HG02884 (cell line): Measurements from ENCODE around the gene WASHC4.
"Not testable (repeated sequence)": the region's sequence is repeated elsewhere in the genome, so short reads cannot be mapped to it uniquely, and the experiment has no call there.

Experiments used
- ATAC-seq: cut with Tn5 transposase; IDR thresholded peaks from one replicate; pipeline ENCODE4 v1.9.1; 2021; ENCODE audit warnings: mild to moderate bottlenecking, moderate library complexity; ENCODE audit not compliant: unreplicated experiment

WASHC4 gene

DNA sequence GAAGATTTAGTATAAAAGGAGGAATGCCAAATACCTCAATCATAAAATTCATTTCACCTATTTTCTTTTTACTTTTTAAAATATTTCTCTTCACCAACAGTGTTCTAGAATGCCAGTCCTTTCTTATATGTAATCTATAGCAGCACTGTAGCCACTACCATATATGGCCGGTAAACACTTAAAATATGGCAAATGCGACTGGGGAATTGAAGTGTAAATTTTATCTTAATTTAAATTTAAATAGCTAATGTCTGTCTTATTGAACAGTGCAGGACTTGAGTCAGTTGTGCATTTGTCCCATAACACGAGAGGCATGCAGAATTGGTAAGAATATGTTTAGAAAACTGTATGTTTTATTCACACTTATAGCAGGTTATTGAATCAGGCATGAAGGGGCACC is 50.1 kb downstream of the WASHC4 start:
- ATAC-seq = no peak

DNA sequence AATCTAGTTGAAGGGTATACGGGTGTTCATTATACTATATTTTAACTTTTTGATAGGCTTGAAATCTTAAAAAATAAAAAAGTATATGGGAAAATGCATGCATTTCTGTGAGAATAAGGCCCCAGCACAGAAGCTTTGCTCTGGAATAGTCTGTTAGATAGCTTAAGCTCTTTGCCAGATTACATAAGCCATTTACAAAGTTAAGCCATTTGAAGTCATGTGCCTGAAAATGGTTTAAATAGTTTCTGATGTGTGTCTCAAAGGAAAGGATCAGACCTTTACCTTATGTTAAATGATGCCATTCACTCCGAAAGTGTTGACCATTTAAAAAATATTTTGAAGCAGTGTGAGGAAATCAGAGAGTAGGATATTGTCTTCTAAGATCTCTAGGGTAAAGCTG is 51.3 kb downstream of the WASHC4 start:
- ATAC-seq = no peak

- no peak for ATAC-seq
Measured at GRCh38 chr12:105162174-105162573, 54.6 kb downstream of the WASHC4 start.

DNA sequence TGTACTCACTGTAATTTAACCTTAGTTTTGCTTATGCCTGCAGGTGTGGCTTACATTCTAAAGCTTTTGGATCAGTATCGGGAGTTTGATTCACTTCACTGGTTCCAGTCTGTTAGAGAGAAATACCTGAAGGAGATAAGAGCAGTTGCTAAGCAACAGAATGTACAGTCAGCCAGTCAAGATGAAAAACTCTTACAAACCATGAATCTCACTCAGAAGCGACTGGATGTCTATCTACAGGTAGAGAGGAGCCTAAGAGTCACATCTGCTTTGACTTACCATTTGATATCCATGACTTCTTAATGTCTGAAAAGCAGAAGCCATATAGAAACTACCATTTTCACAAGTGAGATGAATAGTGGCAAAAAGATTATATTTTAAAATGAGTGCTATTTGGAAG is 56.5 kb downstream of the WASHC4 start:
- no peak for ATAC-seq

DNA sequence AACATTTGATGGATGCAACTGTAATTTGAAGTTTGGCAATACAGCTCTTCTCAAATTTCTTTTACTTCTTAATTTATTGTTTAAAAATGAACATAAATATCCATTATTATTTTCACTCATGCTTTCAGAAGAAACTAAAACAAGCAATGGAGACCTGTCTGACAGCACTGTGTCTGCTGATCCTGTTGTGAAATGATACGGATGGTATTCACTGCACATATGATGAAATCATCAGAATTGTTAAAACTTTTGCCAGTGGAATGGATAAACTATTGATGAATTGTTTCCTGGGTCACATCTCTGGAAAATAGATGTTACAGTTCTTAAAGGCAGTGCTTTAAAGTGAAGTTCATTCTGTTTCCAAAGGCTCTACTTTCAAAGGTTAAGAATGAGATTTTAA is 59.2 kb downstream of the WASHC4 start:
- no peak for ATAC-seq

DNA sequence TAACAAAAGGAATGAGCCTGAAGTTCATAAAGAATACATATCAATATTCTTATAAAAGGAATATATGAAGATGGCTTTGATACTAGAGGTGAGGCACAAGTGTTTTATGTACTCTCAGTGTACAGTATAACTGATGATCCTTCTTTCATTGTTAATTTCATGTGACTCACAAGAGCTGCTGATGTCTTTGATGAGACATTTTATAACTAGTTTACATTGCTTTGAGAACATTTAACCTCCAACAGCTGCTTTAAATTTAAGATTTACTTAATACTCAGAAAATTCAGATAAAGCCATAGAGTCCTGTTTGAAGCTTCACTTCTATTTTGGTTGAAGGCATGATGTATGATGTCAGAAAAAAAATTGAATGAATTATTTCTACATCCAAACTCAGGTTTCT is 59.8 kb downstream of the WASHC4 start:
- no peak for ATAC-seq

DNA sequence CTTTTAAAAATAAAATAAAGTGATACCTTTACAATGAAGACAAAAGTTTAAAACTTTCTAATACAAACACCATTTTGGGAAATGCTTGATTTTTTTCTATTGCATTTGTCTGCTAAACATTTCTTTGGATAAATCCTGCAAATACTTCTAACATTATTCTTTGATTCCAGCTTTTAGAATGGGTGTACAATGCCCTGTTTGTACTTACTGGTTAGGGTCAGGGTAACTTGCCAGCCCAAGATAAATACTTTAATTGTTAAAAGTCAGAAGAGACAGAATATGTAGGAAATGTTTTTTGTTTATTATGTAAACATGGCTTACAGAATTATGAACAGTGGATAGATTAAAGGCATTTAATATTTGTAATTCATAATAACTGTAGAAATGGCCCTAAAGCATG is 60.5 kb downstream of the WASHC4 start:
- no peak for ATAC-seq

- ATAC-seq = no peak
Measured at GRCh38 chr12:105170139-105170538, 62.6 kb downstream of the WASHC4 start.

GRCh38 chr12:105171691-105172436 is 64.3 kb downstream of the WASHC4 start:
- ATAC-seq = no peak

- ATAC-seq = no peak
Measured at GRCh38 chr12:105175397-105175990, 68.0 kb downstream of the WASHC4 start.

DNA sequence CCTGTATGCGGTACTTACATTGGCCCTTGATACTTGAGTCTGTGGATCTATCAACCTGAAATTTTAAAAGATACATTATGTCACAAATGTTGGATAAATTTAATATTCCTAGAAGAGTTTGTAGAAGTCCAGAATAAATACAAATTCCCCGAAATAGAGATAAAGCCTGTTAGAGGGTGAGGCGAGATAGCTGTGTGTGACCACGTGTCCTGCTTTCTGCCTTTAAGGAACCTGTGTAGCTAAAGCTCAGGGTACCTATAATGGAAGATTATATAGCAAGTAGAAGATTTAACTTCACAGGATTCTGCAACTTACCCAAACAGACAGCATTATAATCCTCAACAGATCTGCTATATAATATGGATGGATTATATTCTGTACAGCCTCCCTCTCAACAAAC is 69.7 kb downstream of the WASHC4 start:
- ATAC-seq = no peak

DNA sequence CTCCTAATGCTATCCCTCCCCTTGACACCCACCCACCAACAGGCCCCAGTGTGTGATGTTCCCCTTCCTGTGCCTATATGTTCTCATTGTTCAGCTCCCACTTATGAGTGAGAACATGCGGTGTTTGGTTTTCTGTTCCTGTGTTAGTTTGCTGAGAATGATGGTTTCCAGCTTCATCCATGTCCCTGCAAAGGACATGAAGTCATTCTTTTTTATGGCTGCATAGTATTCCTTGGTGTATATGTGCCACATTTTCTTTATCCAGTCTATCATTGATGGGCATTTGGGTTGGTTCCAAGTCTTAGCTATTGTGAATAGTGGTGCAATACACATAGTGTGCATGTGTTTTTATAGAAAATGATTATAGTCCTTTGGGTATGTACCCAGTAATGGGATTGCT is 71.6 kb downstream of the WASHC4 start:
- ATAC-seq = not testable (repeated sequence)

DNA sequence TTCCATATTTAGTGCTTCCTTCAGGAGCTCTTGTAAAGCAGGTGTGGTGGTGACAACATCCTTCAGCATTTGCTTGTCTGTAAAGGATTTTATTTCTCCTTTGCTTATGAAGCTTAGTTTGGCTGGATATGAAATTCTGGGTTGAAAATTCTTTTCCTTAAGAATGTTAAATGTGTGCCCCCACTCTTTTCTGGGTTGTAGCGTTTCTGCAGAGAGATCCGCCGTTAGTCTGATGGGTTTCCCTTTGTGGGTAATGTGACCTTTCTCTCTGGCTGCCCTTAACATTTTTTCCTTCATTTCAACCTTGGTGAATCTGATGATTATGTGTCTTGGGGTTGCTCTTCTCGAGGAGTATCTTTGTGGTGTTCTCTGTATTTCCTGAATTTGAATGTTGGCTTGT is 75.9 kb downstream of the WASHC4 start:
- ATAC-seq = not testable (repeated sequence)

DNA sequence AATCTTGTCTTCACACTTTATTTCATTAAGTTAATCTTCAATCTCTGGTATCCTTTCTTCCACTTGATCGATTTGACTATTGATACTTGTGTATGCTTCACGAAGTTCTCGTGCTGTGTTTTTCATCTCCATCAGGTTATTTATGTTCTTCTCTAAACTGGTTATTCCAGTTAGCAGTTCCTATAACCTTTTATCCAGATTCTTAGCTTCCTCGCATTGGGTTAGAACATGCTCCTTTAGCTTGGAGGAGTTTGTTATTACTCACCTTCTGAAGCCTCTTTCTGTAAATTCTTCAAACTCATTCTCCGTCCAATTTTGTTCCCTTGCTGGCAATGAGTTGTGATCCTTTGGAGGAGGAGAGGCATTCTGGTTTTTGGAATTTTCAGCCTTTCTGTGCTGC is 76.4 kb downstream of the WASHC4 start:
- not testable (repeated sequence) for ATAC-seq

GRCh38 chr12:105189293-105189692 is 81.8 kb downstream of the WASHC4 start:
- ATAC-seq = no peak

DNA sequence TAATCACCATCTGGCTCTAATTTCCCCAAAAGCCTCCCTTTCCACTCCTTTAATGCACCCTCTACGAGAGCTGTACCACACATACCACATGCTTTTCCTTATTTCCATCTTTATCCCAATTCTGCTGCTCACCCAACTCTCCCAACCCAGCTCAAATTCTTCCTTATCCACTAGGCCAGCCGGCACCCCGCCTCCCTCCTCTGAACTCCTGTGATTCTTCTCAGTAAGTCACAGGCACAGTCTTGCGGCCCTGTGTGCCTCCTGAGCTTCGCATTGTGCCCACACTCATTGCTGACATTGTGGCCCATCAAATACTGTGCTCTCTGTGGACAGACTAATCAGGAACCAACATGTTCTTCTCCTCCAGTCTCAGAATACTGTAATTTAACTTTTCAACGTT is 83.0 kb downstream of the WASHC4 start:
- ATAC-seq = no peak

DNA sequence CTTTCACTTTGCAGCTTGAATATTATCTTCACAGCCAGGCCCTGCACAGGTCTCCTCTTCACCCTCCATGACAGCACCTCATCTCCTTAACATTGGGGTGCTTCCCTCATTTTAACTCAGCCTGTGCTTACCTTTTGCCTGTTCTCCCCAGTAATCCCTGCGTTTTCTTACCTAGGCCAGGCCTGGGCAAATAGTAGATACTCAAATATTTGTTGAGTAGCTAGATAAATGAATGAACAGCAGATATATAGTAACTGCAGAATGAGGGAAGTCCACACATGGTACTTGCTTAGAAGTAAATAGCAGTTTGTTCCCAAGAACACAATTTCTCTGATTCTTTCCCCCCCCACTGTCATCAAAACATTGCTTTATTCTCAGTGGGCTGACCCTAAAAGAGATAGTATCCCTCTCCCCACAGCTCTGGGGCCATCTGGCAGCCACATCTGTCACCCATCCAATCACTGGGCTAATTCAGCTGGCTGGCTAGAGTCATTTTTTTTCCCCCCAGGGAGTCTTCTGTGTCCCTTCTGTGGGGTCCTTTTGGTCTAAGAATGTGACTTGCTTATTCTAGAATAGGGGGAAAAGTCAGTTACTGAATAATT is 85.2 kb downstream of the WASHC4 start:
- ATAC-seq = no peak

DNA sequence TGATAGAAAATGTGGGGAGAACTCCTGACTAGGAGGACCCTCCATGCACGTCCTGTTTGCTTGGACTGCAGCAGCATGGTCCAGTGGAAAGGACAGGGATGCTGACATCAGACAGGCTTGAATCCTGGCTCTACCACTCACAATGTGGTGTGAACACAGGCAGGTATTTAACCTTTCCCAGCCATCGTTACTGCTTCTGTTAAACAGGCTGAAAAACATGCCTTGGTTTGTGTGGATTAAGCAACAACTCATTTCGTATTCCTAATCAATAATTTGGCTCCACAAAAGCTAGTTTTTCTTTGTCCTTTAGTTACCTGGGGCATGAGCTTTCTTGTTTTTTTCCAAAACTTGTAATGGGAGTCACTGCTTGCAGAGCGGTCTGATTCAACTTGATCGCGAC is 87.4 kb downstream of the WASHC4 start:
- no peak for ATAC-seq

DNA sequence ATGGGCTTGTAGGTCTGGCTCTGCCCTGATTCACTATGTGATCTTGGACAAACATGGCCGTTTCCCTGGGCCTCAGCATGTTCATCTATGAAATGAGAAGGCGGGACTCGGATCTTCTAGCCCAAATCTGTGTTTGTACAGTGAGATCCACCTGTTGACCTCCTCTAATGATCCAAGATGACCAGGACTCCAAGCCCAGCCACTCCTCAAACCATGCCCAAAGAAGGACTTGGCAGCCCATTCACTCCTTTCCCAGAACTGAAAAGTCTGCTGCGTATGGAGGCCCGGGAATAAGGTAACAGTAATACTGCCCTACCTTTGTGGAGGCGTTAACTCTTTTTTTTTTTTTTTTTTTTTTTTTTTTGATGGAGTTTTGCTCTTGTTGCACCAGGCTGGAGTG is 88.6 kb downstream of the WASHC4 start:
- ATAC-seq = no peak

- no peak for ATAC-seq
Measured at GRCh38 chr12:105198961-105199360, 91.4 kb downstream of the WASHC4 start.

DNA sequence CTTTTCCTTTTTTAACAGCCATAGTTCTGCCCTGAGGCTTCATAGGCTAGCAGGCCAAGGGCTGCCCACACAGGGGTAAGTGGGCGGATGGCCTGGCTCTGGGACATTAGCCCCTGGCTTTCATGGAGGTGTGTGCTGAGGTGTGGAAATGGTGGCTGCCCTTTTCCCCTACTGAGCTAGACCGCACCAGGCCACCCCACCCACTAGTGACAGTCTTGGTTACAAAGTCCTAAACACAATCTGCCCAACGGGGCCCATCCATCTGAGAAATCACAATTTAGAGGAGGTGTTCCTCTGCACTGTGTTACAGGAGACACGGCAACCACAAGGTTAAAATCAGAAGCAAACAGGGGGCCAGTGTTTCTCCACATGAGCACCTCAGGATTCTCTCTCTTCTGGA is 92.9 kb downstream of the WASHC4 start:
- ATAC-seq = no peak

DNA sequence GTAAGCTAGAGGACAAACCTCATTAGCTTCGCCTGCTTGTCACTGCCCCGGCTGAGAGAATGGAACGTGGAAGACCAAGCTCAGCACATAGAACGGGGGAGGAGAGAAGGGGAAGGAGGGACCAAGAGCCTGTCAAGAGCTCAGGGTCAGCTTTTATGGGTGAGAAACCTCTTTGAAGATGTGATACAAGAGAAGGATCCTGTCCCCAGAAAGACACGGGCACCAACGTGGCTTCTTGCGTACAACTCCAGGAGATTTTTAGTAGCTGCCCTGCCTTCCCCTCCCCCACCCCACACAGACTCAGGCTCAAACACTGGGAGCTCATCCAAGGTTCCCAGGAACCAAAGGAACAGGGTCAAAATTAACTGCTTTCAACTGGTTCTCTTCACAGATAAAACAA is 93.8 kb downstream of the WASHC4 start:
- ATAC-seq = no peak
